Measurements from ENCODE around the gene ADPRHL1.
"Not testable (repeated sequence)": the region's sequence is repeated elsewhere in the genome, so short reads cannot be mapped to it uniquely, and the experiment has no call there.

Gene ADPRHL1

DNA sequence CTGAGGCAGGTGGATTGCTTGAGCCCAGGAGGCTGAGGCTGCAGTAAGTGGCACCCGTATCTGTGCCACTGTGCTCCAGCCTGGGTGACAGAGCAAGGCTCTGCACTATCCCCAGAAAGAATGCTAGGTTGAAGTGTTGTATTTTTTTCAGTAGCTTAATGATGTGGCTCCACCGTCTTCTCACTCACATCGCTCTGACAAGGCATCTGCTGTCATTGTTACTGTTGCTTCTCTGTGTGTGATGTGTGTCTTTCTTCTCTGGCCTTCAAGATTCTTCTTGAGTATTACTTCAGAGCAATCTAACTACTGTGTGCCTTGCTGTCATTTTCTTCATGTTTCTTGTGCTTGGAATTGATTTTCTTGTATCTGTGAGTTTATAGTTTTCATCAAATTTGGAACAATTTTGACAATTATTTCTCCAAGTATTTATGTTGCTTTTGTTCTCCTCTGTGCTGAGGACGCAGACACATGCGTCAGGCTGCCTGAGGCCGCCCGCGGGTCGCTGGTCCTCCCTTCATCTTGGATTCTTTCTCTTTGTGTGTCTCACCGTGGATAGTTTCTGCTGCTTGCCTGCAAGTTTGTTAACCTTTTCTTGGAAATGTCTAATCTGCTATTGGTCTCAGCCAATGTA is 10.8 kb downstream of the ADPRHL1 start:
- H3K4me3 ChIP-seq: no peak overlapping the region
- TF ChIP-seq, protein P1, sequence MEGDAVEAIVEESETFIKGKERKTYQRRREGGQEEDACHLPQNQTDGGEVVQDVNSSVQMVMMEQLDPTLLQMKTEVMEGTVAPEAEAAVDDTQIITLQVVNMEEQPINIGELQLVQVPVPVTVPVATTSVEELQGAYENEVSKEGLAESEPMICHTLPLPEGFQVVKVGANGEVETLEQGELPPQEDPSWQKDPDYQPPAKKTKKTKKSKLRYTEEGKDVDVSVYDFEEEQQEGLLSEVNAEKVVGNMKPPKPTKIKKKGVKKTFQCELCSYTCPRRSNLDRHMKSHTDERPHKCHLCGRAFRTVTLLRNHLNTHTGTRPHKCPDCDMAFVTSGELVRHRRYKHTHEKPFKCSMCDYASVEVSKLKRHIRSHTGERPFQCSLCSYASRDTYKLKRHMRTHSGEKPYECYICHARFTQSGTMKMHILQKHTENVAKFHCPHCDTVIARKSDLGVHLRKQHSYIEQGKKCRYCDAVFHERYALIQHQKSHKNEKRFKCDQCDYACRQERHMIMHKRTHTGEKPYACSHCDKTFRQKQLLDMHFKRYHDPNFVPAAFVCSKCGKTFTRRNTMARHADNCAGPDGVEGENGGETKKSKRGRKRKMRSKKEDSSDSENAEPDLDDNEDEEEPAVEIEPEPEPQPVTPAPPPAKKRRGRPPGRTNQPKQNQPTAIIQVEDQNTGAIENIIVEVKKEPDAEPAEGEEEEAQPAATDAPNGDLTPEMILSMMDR (IDR thresholded peaks at IDR 0.05): no peak
- H3K27ac ChIP-seq: no peak overlapping the region
- no peak for DNase-seq (ENCODE audit: low spot score)

DNA sequence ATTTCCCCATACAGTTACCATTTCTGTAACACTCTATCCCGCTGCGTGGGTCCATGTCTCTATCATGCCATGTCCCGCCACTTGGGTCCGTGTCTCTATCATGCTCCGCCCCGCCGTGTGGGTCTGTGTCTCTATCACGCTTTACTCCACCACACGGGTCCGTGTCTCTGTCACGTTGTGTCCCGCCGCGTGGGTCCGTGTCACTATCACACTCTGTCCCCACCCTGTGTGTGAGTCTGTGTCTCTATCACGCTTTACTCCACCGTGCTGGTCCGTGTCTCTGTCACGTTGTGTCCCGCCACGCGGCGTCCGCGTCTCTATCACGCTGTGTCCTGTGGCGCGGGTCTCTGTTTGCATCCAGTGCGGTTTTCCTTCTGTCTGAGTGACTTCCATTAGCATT is 11.6 kb downstream of the ADPRHL1 start:
- TF ChIP-seq, protein P1 (IDR thresholded peaks at IDR 0.05): no peak
- DNase-seq (ENCODE audit: low spot score): no peak
- H3K4me3 ChIP-seq: no peak overlapping the region

DNA sequence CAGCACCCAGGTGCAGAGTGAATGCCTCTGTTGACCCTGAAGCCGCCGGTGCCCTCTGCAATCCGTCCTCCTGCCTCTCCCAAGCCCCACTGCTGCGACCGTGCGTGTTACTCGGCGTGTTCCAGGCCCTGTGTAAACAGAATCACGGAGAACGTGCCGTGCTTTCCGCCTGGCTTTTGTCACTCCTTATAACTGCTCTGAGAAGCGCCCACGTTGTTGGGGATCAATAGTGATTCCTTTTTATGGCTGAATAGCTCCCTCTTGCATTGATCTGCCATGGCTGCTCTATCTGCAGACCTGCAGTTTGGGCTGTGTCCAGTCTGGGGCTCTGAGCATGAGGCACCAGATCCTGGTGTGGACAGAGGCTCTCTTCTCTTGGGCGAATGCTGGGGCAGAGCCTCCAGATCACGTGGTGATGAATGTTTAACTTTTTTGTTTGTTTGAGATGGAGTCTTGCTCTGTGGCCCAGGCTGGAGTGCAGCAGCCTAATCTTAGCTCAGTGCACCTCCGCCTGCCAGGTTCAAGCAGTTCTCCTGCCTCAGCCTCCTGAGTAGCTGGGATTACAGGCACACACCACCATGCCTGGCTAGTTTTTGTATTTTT is 15.8 kb downstream of the ADPRHL1 start:
- no peak for DNase-seq (ENCODE audit: low spot score)

More for the DNA sequence above, 11.6 kb downstream of the ADPRHL1 start:
- no peak overlapping the region for H3K27ac ChIP-seq

DNA sequence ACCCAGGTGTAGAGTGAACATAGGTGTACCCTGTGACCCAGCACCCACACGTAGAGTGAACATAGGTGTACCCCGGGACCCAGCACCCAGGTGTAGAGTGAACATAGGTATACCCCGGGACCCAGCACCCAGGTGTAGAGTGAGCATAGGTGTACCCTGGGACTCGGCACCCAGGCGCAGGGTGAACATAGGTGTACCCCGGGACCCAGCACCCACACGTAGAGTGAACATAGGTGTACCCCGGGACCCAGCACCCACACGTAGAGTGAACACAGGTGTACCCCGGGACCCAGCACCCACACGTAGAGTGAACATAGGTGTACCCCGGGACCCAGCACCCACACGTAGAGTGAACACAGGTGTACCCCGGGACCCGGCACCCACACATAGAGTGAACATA is 16.4 kb downstream of the ADPRHL1 start:
- not testable (repeated sequence) for H3K4me3 ChIP-seq; H3K27ac ChIP-seq; DNase-seq (ENCODE audit: low spot score)

More for the DNA sequence above, 15.8 kb downstream of the ADPRHL1 start:
- Histone ChIP-seq H3K27ac (no peak overlapping the region), H3K4me3 (no peak overlapping the region)
- TF ChIP-seq, protein P1 (IDR thresholded peaks at IDR 0.05): no peak

DNA sequence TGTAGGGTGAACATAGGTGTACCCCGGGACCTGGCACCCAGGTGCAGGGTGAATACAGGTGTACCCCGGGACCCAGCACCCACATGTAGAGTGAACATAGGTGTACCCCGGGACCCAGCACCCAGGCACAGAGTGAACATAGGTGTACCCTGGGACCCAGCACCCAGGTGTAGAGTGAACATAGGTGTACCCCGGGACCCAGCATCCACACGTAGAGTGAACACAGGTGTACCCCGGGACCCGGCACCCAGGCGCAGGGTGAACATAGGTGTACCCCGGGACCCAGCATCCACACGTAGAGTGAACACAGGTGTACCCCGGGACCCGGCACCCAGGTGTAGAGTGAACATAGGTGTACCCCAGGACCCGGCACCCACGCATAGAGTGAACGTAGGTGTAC is 17.4 kb downstream of the ADPRHL1 start:
- not testable (repeated sequence) for H3K4me3 ChIP-seq; H3K27ac ChIP-seq; DNase-seq (ENCODE audit: low spot score)

DNA sequence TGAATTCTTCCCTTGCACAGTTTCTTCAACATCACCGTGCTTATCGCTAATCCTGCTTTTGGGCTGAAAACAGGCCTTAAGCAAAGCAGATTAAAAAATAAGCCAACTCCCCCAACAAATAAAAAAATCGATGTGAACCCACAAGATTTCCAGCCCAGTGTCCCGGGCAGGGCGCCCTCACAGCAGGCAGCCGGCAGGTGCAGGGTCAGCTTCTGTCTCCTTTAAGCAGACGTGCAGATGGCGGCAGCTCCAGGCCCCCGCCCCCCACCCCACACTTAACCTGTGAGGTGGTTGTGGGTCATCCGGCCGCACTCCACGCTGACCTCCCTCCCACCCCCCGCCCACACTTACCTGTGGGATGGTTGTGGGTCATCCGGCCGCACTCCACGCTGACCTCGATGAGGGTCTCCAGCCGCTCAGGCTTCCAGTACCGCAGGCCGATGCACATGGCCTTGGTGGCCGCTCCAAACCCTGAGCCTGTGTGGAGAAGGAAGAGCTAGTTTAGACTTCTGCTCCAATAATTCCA is 19.8 kb downstream of the ADPRHL1 start:
- TF ChIP-seq, protein P1 (IDR thresholded peaks at IDR 0.05): no peak
- Histone ChIP-seq H3K27ac (no peak overlapping the region), H3K4me3 (no peak overlapping the region)
- no peak for DNase-seq (ENCODE audit: low spot score)

DNA sequence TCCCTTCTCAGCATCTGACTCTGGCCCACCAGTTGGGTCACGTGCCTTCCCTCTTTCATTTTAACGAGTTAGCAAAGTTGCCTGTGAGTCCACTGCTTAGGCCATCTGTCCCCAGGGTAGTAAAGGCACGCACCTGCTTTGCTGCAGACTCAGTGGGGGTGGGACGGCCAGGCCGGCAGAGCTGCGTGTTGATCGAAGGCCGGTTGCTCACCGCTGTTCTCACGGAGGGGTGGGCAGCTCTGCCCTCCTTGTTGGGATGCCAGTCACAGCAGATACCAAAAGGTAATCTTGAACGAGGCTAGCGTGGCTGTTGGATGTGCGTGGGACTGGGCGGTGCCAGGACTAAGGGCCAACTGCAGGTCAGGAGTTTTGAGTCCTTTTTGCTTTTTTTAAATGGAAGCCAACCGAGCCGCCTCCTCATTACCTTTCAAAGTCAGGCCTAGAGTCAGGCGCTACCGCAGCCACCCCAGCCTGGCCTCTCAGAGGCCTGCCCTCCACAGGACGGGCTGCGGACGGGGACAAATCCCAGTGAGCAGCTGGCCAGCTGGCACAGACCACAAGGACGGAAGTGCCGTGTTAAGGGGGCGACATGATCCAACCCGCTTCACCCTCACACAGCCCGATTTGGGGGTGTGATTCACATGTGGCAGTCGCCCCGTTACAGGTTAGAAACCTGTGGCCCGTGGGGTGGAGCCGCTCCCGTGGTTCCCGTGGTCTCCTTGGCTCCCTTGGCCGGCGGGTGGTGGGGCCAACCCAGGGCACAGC is 20.6 kb downstream of the ADPRHL1 start:
- TF ChIP-seq, protein P1 (IDR thresholded peaks at IDR 0.05): no peak
- no peak overlapping the region for H3K4me3 ChIP-seq
- no peak for DNase-seq (ENCODE audit: low spot score)
- no peak overlapping the region for H3K27ac ChIP-seq
